ENCODE results near the gene CAV2.

- TF ChIP-seq FOXK1 (CRISPR knock-in tag; IDR thresholded peaks at IDR 0.05; ENCODE audit: borderline replicate concordance) (no peak), JUND (IDR thresholded peaks at IDR 0.05; ENCODE audit: borderline replicate concordance, low read depth, low read length) (no peak), JUND (tag; IDR thresholded peaks at IDR 0.05; ENCODE audit: borderline replicate concordance, low read depth, low read length) (no peak), STAG1 (CRISPR knock-in tag; IDR thresholded peaks at IDR 0.05; ENCODE audit: borderline replicate concordance) (no peak), NBN (IDR thresholded peaks at IDR 0.05; ENCODE audit: low read depth) (peak; percentile 68; the same call in 1 of the 2 replicates), NR3C1 (CRISPR knock-in tag; IDR thresholded peaks at IDR 0.05) (no peak), ATF2 (CRISPR knock-in tag; IDR thresholded peaks at IDR 0.05) (no peak), ZNF444 (CRISPR knock-in tag; IDR thresholded peaks at IDR 0.05) (no peak), CTCF (IDR thresholded peaks at IDR 0.05 in 2 of 3, conservative IDR thresholded peaks at IDR 0.05 in 1 of 3; ENCODE audit: insufficient read depth in 2 of 3, low read depth in 1 of 3, low read length in 3 of 3) (no peak), POLR2A (conservative IDR thresholded peaks at IDR 0.05) (no peak), ZBTB33 (CRISPR knock-in tag; IDR thresholded peaks at IDR 0.05) (no peak), PTTG1 (tag; IDR thresholded peaks at IDR 0.05; ENCODE audit: low read depth) (no peak)
Measured at GRCh38 chr7:116465125-116465524, 34.4 kb upstream of the CAV2 start.

Measured in K562 (cell line).